GM06990 (cell line): ENCODE measurements around the gene ELAVL4.
"Not testable (repeated sequence)": the region's sequence is repeated elsewhere in the genome, so short reads cannot be mapped to it uniquely, and the experiment has no call there.

Experiments
- DNase-seq: peaks from one replicate; pipeline ENCODE4 v3.0.0-alpha.2; 2011; ENCODE audit not compliant: insufficient read length; ENCODE audit errors: extremely low read depth
- H3K27me3 ChIP-seq: replicated peaks from 2 replicates; pipeline ENCODE4 v1.6.0; 2011; ENCODE audit warnings: low read length; ENCODE audit not compliant: control insufficient read depth, insufficient read depth
- H3K36me3 ChIP-seq: 2 replicates; pipeline ENCODE4 v1.5.1; 2011; ENCODE audit warnings: low read length; ENCODE audit not compliant: control insufficient read depth, insufficient read depth
- H3K4me3 ChIP-seq: replicated peaks from 2 replicates; pipeline ENCODE4 v1.5.1; 2011; ENCODE audit warnings: low read depth, mild to moderate bottlenecking, control low read depth, low read length
- CTCF ChIP-seq: IDR thresholded peaks from 2 replicates; pipeline ENCODE4 v1.5.1; 2011; ENCODE audit warnings: low read length, control low read depth, mild to moderate bottlenecking, inconsistent platforms; ENCODE audit not compliant: insufficient read depth, poor library complexity, severe bottlenecking

Gene ELAVL4

GRCh38 chr1:50163680-50164079, 55.0 kb downstream of the ELAVL4 start:
- no peaks in the 10 kb centered on the region for H3K27me3 ChIP-seq
- no peak overlapping the region for H3K4me3 ChIP-seq
- H3K36me3 ChIP-seq = no peaks in the 10 kb centered on the region
- no peak for DNase-seq
- TF ChIP-seq CTCF = no peak

DNA sequence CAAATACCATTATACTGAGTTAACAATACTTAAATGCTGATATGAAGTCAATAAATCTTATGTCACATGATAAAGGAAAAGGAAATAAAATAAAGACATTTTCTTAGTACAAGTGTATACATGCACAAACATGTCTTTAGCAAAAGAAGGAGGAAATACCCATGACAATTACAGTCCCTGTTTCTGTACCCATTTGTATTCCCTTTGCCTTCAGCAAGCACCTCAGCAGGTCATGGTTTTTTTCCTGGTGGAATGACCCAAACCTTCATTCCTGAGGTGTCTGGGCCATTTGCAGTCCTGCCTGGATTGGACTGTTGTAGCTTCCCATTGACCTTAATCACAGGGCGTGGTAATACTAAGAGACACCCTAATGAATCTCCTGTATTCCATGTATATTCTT, 57.6 kb downstream of the ELAVL4 start:
- not testable (repeated sequence) for H3K36me3 ChIP-seq, H3K4me3 ChIP-seq, H3K27me3 ChIP-seq, DNase-seq

GRCh38 chr1:50172299-50172698, 63.6 kb downstream of the ELAVL4 start:
- no peaks in the 10 kb centered on the region for H3K36me3 ChIP-seq
- no peak for DNase-seq
- no peak overlapping the region for H3K4me3 ChIP-seq
- no peaks in the 10 kb centered on the region for H3K27me3 ChIP-seq
- TF ChIP-seq CTCF = no peak

DNA sequence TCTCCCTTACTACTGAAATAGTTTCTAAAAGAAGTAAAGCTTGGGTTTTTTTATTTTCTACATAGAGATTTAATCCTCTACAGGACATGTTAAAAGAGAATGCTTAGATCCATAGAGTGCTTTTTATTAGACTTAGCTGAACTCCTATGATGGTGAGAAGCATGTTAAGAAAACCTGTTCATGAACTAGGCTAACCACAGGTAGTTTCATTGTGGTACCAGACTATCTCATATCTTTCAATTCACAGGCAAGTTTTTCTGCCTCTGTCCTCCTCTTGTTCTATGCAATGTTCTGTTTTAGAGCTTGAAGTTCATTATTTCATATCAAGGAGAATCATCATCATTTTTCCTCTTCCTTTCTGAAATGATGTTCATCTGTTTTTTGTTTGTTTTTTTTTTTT, 65.4 kb downstream of the ELAVL4 start:
- TF ChIP-seq CTCF = no peak
- Histone ChIP-seq H3K36me3 (no peaks in the 10 kb centered on the region), H3K27me3 (no peaks in the 10 kb centered on the region), H3K4me3 (no peak overlapping the region)
- no peak for DNase-seq

DNA sequence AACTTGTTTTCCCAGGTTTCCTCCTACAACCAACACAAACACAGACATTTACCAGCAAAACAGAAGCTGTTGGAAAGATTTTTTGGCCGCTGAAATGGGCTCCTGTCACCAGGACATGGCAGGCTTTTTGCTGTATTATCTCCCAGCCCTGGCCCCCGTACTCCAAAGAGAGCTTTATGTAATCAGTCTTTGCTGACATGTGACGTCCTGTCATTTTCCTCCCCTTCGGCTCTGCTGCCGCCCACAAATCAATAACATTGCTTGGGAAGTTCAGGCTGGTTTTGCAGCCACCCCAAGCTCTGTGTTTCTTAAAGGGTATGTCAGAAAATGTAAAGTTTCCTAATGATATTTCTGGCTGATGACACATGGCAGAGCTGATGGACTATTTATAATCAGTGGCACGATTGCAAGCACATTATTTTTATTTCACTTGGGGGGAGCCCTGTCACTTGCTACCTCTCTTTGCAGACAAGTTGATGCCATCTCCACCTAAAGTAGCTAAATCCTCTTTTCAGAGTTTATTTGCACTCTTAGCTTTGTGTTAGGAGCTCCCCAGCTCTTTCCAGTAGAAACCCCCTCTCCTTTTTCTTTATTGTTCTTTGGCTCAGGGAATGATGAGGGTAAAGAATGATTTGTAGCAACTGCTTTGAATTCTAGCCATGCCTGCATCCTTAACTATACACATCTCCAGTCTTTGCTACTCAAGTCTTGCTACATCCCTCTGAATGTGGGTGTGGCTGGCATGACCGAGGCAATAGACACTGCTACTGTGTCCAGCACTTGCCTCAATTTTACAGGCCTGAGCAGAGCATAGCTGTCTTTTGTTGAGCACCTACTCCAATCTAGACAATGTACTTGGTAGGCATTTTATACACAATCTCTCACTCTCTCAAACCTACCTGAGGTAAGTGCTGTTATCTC, 67.3 kb downstream of the ELAVL4 start:
- no peak for TF ChIP-seq CTCF
- Histone ChIP-seq H3K4me3 (no peak overlapping the region), H3K36me3 (no peaks in the 10 kb centered on the region), H3K27me3 (no peaks in the 10 kb centered on the region)
- DNase-seq = no peak

GRCh38 chr1:50177994-50178393, 69.3 kb downstream of the ELAVL4 start:
- Histone ChIP-seq H3K36me3 (no peaks in the 10 kb centered on the region), H3K27me3 (no peaks in the 10 kb centered on the region), H3K4me3 (no peak overlapping the region)
- no peak for DNase-seq
- no peak for TF ChIP-seq CTCF
